OCI-LY1 (cell line): ENCODE data around the gene EMILIN1.

Experiments used
- H2AFZ ChIP-seq: fragments of 200-600 bp; sonication (generic), shearing (Covaris generic); 2 replicates; pipeline ENCODE4 v1.6.0; 2014; ENCODE audit warnings: antibody characterized with exemption, mild to moderate bottlenecking, low read length
- H3F3A ChIP-seq: fragments of 200-600 bp; sonication (generic), shearing (Covaris generic); 2 replicates; pipeline ENCODE4 v1.6.0; 2014; ENCODE audit warnings: mild to moderate bottlenecking, antibody characterized with exemption, low read length, moderate library complexity; ENCODE audit not compliant: insufficient read depth
- H3K27ac ChIP-seq: fragments of 200-600 bp; sonication (generic); 2 replicates; pipeline ENCODE4 v1.5.1; 2014; ENCODE audit warnings: low read length, mixed run types, mild to moderate bottlenecking, low read depth; ENCODE audit not compliant: poor library complexity, severe bottlenecking
- H3K27me3 ChIP-seq: fragments of 200-600 bp; sonication (generic); 2 replicates; pipeline ENCODE4 v1.6.0; 2014; ENCODE audit warnings: antibody characterized with exemption, mild to moderate bottlenecking, low read length, moderate library complexity; ENCODE audit not compliant: insufficient read depth
- H3K36me3 ChIP-seq: fragments of 200-600 bp; sonication (generic); 2 replicates; pipeline ENCODE4 v1.6.1; 2014; ENCODE audit warnings: mild to moderate bottlenecking, antibody characterized with exemption, low read length, moderate library complexity, mixed read lengths; ENCODE audit not compliant: insufficient read depth
- H3K4me1 ChIP-seq: fragments of 200-600 bp; sonication (generic); 2 replicates; pipeline ENCODE4 v1.5.1; 2014; ENCODE audit warnings: mild to moderate bottlenecking, low read length, moderate library complexity; ENCODE audit not compliant: insufficient read depth, severe bottlenecking
- H3K4me2 ChIP-seq: fragments of 200-600 bp; sonication (generic), shearing (Covaris generic); 2 replicates; pipeline ENCODE4 v1.6.1; 2014; ENCODE audit warnings: low read length
- H3K4me3 ChIP-seq: fragments of 200-600 bp; sonication (generic); 2 replicates; pipeline ENCODE4 v1.5.1; 2014; ENCODE audit warnings: low read length, low read depth, mild to moderate bottlenecking, mixed read lengths; ENCODE audit not compliant: poor library complexity, severe bottlenecking
- H3K79me2 ChIP-seq: fragments of 200-600 bp; shearing (Covaris generic); 2 replicates; pipeline ENCODE4 v1.6.1; 2016; ENCODE audit warnings: mixed run types, low read length, mixed read lengths; ENCODE audit not compliant: insufficient read depth
- H3K9ac ChIP-seq: fragments of 200-600 bp; sonication (generic), shearing (Covaris generic); 2 replicates; pipeline ENCODE4 v1.6.1; 2014; ENCODE audit warnings: mild to moderate bottlenecking, low read length, mixed read lengths
- H3K9me2 ChIP-seq: fragments of 200-600 bp; sonication (generic), shearing (Covaris generic); 2 replicates; pipeline ENCODE4 v1.6.1; 2014; ENCODE audit warnings: low read depth, mild to moderate bottlenecking, low read length, mixed read lengths
- H3K9me3 ChIP-seq: fragments of 200-600 bp; shearing (Covaris generic); 2 replicates; pipeline ENCODE4 v1.6.1; 2014; ENCODE audit warnings: low read length, mixed read lengths
- H4K20me1 ChIP-seq: fragments of 200-600 bp; sonication (generic), shearing (Covaris generic); 2 replicates; pipeline ENCODE4 v1.6.0; 2016; ENCODE audit warnings: mild to moderate bottlenecking, low read length; ENCODE audit not compliant: insufficient read depth
- EZH2 ChIP-seq: fragments of 200-600 bp; sonication (generic), shearing (Covaris generic); IDR thresholded peaks from 2 replicates; pipeline ENCODE4 v1.8.0; 2017; ENCODE audit warnings: borderline replicate concordance, mixed run types, mild to moderate bottlenecking, antibody characterized with exemption, low read length, moderate library complexity, mixed read lengths
- TF ChIP-seq, protein P1 (sequence below): fragments of 200-600 bp; sonication (generic), shearing (Covaris generic); IDR thresholded peaks from 2 replicates; pipeline ENCODE4 v1.5.1; 2017; ENCODE audit warnings: mild to moderate bottlenecking, antibody characterized with exemption, low read length, moderate library complexity, mixed read lengths

Gene EMILIN1

DNA sequence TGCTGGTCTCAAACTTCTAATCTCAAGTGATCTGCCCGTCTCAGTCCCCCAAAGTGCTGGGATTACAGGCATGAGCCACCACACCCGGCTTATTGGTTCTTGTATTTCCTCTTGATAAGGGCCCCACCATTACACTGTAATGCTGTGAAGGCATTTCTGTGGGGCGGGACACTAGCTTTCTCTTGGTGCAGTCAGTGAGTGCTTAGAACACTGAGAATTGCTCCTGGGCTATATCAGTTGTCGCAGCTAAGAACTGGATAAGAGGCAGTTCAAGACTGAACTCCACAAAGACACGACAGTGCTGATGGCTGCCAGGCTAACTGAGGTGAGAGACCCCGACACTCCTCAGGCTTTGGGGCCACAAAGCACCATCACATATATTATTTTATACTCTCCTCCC, 10.2 kb downstream of the EMILIN1 start:
- no peak overlapping the region for H2AFZ ChIP-seq
- peaks cover 17% of the 10 kb centered on the region for H3K4me1 ChIP-seq
- no peaks in the 10 kb centered on the region for H3K36me3 ChIP-seq
- H3K27ac ChIP-seq, result no peak overlapping the region
- no peaks in the 10 kb centered on the region for H3F3A ChIP-seq
- no peak for TF ChIP-seq EZH2
- TF ChIP-seq, protein P1, sequence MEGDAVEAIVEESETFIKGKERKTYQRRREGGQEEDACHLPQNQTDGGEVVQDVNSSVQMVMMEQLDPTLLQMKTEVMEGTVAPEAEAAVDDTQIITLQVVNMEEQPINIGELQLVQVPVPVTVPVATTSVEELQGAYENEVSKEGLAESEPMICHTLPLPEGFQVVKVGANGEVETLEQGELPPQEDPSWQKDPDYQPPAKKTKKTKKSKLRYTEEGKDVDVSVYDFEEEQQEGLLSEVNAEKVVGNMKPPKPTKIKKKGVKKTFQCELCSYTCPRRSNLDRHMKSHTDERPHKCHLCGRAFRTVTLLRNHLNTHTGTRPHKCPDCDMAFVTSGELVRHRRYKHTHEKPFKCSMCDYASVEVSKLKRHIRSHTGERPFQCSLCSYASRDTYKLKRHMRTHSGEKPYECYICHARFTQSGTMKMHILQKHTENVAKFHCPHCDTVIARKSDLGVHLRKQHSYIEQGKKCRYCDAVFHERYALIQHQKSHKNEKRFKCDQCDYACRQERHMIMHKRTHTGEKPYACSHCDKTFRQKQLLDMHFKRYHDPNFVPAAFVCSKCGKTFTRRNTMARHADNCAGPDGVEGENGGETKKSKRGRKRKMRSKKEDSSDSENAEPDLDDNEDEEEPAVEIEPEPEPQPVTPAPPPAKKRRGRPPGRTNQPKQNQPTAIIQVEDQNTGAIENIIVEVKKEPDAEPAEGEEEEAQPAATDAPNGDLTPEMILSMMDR, result no peak
- no peaks in the 10 kb centered on the region for H3K9me2 ChIP-seq
- no peak overlapping the region for H3K4me3 ChIP-seq
- no peaks in the 10 kb centered on the region for H3K79me2 ChIP-seq
- H3K9me3 ChIP-seq, result no peaks in the 10 kb centered on the region
- 0 out of 2 replicates have a peak, but pooled peaks cover 11% of the 10 kb centered on the region for H3K27me3 ChIP-seq
- H3K4me2 ChIP-seq, result no peak overlapping the region
- H3K9ac ChIP-seq, result no peak overlapping the region
- H4K20me1 ChIP-seq, result no peaks in the 10 kb centered on the region

DNA sequence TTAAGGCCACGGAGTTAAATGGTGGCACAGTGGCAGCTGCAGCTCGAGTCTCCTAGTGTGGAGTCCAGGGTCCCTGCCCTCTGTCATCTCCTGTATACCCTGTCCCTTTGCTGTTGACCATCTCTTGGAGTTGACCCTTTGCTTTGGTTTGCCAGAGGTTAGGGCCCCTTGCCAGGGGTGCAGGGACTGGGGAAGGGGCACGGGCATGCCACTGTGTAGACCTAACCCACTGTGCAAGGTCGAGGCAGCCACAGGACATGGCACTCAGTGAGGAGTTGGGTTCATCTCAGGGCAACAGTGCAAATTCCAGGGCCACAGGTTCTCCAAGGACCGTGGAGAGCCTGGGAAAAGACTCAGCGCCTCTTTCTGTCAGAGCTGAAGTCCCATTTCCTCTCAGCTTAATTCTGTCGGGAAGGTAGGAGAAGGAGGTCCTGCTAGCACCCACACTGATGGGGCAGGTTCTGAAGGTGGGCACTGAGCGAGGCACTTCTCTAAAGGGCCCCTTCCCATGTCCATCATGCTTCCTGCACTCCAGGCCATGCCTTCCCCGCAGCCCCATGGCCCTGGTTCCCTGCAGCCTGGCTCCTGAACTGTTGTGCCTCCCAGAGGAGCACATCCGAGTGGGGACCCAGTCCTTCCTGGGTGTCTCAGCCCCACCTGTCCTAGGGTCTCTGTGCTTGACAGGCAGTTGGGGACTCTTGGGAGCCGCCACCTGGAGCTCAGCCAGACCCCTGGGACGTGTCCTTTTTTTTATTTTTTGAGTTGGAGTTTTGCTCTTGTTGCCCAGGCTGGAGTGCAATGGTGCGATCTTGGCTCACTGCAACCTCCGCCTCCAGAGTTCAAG, 10.9 kb downstream of the EMILIN1 start:
- no peaks in the 10 kb centered on the region for H3K79me2 ChIP-seq
- H3K36me3 ChIP-seq, result no peaks in the 10 kb centered on the region
- no peak overlapping the region for H2AFZ ChIP-seq
- H3K9ac ChIP-seq, result no peak overlapping the region
- no peak for TF ChIP-seq EZH2
- TF ChIP-seq, protein P1, result no peak
- no peaks in the 10 kb centered on the region for H3K9me3 ChIP-seq
- no peak overlapping the region for H3K27ac ChIP-seq
- no peaks in the 10 kb centered on the region for H4K20me1 ChIP-seq
- 0 out of 2 replicates have a peak, but pooled peaks cover 11% of the 10 kb centered on the region for H3K27me3 ChIP-seq
- peaks cover 17% of the 10 kb centered on the region for H3K4me1 ChIP-seq
- no peaks in the 10 kb centered on the region for H3K9me2 ChIP-seq
- H3K4me3 ChIP-seq, result no peak overlapping the region
- H3F3A ChIP-seq, result no peaks in the 10 kb centered on the region
- no peak overlapping the region for H3K4me2 ChIP-seq

DNA sequence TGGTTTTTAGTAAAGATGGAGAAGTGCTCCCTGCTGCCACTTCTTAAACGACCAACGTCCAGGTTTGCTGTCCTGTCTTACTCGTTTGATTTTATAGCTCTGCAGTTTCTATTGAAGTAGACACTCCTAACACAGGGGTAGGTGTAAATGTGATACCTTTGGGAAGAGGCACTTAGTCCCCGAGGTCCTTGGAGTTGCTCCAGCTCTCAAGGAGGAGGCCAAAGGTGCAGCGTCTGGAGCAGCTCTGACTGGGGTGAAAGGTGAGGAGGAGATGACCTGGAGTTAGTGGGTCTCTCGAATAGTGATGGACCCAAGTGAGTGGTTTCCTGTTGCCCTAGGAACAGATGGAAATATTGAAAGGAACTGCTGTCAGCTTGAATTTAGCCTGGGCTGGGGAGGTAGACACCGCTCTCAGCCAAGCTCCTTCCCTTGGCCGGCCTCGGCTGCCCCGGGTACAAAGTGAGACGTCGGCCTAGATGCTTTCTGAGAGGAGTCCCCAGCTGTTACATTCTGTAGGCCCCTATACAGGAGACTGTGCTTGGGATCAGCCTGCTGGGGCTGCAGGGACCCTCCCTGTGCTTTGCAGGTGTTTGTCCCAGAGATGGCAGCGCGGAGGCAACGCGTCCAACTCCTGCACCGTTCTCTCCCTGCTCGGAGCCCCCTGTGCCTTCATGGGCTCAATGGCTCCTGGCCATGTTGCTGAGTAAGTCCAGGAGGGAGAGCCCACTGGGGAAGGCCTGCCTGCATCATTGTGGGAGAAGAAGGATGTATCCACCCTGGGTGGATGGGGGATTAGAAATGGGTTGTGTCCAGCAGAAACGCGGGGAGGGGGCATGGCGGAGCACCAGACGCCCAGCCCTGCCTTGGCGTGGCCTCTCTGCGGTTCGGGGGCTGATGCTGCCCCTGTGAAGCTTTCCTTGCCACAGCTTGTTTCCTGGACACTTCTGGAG, 13.6 kb downstream of the EMILIN1 start:
- Histone ChIP-seq H2AFZ (no peak overlapping the region), H3K27ac (no peak overlapping the region), H3K4me2 (no peak overlapping the region), H3K9ac (no peak overlapping the region), H3K36me3 (no peaks in the 10 kb centered on the region), H3K9me3 (no peaks in the 10 kb centered on the region), H3K79me2 (no peaks in the 10 kb centered on the region), H3K4me1 (peaks cover 15% of the 10 kb centered on the region), H3K27me3 (no peaks in the 10 kb centered on the region), H3K4me3 (no peak overlapping the region), H4K20me1 (no peaks in the 10 kb centered on the region), H3K9me2 (no peaks in the 10 kb centered on the region), H3F3A (no peaks in the 10 kb centered on the region)
- no peak for TF ChIP-seq EZH2
- TF ChIP-seq, protein P1, result no peak
